WTC11 (cell line): Measurements from ENCODE around the gene SASS6. TPM values are rescaled to one million over a fixed set of nuclear protein-coding genes. Genes with fewer than 3 reads are reported as not detected.

ENCODE experiments used
- ATAC-seq: fragments of 200-7000 bp; cut with Tn5 transposase; 2 replicates; pipeline ENCODE4 v1.10.0; 2021; ENCODE audit warnings: mild to moderate bottlenecking, moderate library complexity
- CTCF ChIA-PET: fragments of 300-600 bp; sonication (Branson Sonifier 250); formaldehyde crosslinking; loops from one replicate; lab custom pipeline; 2021; ENCODE audit warnings: antibody characterized with exemption; lab: Charles Lee
- POLR2A ChIA-PET: fragments of 350-600 bp; sonication (Branson Sonifier 250); formaldehyde crosslinking; loops from one replicate; lab custom pipeline; 2021; ENCODE audit warnings: antibody characterized with exemption; lab: Charles Lee
- DNase-seq: peaks from one replicate; pipeline ENCODE4 v3.0.0; 2021; ENCODE audit warnings: low spot score
- H3K27ac Mint-ChIP-seq: 2 replicates; pipeline ENCODE4 v1.8.0; 2021; ENCODE audit warnings: mixed read lengths
- H3K27me3 Mint-ChIP-seq: 2 replicates; pipeline ENCODE4 v1.8.0; 2021; ENCODE audit warnings: low read depth, mild to moderate bottlenecking, moderate library complexity, mixed read lengths
- H3K36me3 Mint-ChIP-seq: 2 replicates; pipeline ENCODE4 v1.8.0; 2021; ENCODE audit warnings: mixed read lengths
- H3K4me1 Mint-ChIP-seq: 2 replicates; pipeline ENCODE4 v1.8.0; 2022; ENCODE audit warnings: mixed read lengths
- H3K4me3 Mint-ChIP-seq: 2 replicates; pipeline ENCODE4 v1.8.0; 2021; ENCODE audit warnings: mild to moderate bottlenecking, moderate library complexity, mixed read lengths
- H3K9me3 Mint-ChIP-seq: 2 replicates; pipeline ENCODE4 v1.8.0; 2021; ENCODE audit warnings: mixed read lengths
- CBFB ChIP-seq: sonication (generic); formaldehyde crosslinking; IDR thresholded peaks from 2 replicates; pipeline ENCODE4 v1.8.1; 2022; ENCODE audit warnings: mild to moderate bottlenecking, low read depth, missing genetic modification reagents
- CREB1 ChIP-seq: sonication (generic); formaldehyde crosslinking; IDR thresholded peaks from 2 replicates; pipeline ENCODE4 v1.8.0; 2023; ENCODE audit warnings: mild to moderate bottlenecking, missing genetic modification reagents
- FOXJ3 ChIP-seq: sonication (generic); formaldehyde crosslinking; IDR thresholded peaks from 2 replicates; pipeline ENCODE4 v1.9.0; 2021; ENCODE audit warnings: missing genetic modification reagents, mild to moderate bottlenecking, borderline replicate concordance
- GRHL2 ChIP-seq: fragments of 250-450 bp; sonication (Bioruptor Pico); IDR thresholded peaks from 2 replicates; pipeline ENCODE4 v1.8.0; 2022; ENCODE audit warnings: mild to moderate bottlenecking, moderate library complexity; ENCODE audit not compliant: insufficient replicate concordance, severe bottlenecking
- KAT7 ChIP-seq: sonication (generic); formaldehyde crosslinking; IDR thresholded peaks from 2 replicates; pipeline ENCODE4 v1.8.1; 2023; ENCODE audit warnings: missing genetic modification reagents, mild to moderate bottlenecking, borderline replicate concordance
- NFATC4 ChIP-seq: fragments of 250-450 bp; sonication (Bioruptor Pico); IDR thresholded peaks from 2 replicates; pipeline ENCODE4 v1.9.0; 2021; ENCODE audit warnings: mild to moderate bottlenecking
- SMAD3 ChIP-seq: sonication (generic); formaldehyde crosslinking; IDR thresholded peaks from 2 replicates; pipeline ENCODE4 v1.8.0; 2022; ENCODE audit warnings: missing genetic modification reagents, mild to moderate bottlenecking, borderline replicate concordance
- SOX15 ChIP-seq: fragments of 250-450 bp; sonication (Bioruptor Pico); IDR thresholded peaks from 2 replicates; pipeline ENCODE4 v1.9.0; 2021; ENCODE audit warnings: mild to moderate bottlenecking
- ZNF232 ChIP-seq: sonication (generic); formaldehyde crosslinking; IDR thresholded peaks from 2 replicates; pipeline ENCODE4 v1.8.0; 2022; ENCODE audit warnings: mild to moderate bottlenecking, missing genetic modification reagents
- ZNF263 ChIP-seq: sonication (generic); formaldehyde crosslinking; IDR thresholded peaks from 2 replicates; pipeline ENCODE4 v1.8.1; 2022; ENCODE audit warnings: low read depth, mild to moderate bottlenecking, moderate library complexity, missing genetic modification reagents
- ZNF416 ChIP-seq: fragments of 250-450 bp; sonication (Bioruptor Pico); IDR thresholded peaks from 2 replicates; pipeline ENCODE4 v1.9.0; 2021; ENCODE audit warnings: mild to moderate bottlenecking, inconsistent platforms
- ZNF423 ChIP-seq: fragments of 250-450 bp; sonication (Bioruptor Pico); IDR thresholded peaks from 2 replicates; pipeline ENCODE4 v2.1.2; 2022; ENCODE audit warnings: mild to moderate bottlenecking, moderate library complexity
- total RNA-seq: library from RNA; stranded (reverse); gene quantifications from 3 replicates; pipeline ENCODE4 v1.2.3, GENCODE V29; 2021
- TF ChIP-seq, protein P1 (sequence below): sonication (generic); formaldehyde crosslinking; IDR thresholded peaks from 2 replicates; pipeline ENCODE4 v1.8.0; 2023; ENCODE audit warnings: mild to moderate bottlenecking, missing genetic modification reagents
- TF ChIP-seq, protein P2 (sequence below): fragments of 250-450 bp; sonication (Bioruptor Pico); IDR thresholded peaks from 2 replicates; pipeline ENCODE4 v1.8.0; 2021; ENCODE audit warnings: mild to moderate bottlenecking
- TF ChIP-seq, protein P3 (sequence below): sonication (generic); formaldehyde crosslinking; IDR thresholded peaks from 2 replicates; pipeline ENCODE4 v1.8.1; 2023; ENCODE audit warnings: mild to moderate bottlenecking, missing genetic modification reagents
- TF ChIP-seq, protein P4 (sequence below): sonication (generic); formaldehyde crosslinking; conservative IDR thresholded peaks from 2 replicates; pipeline ENCODE4 v1.8.1; 2023; ENCODE audit warnings: mild to moderate bottlenecking, low read depth, missing genetic modification reagents, moderate library complexity
- TF ChIP-seq, protein P5 (sequence below): sonication (generic); formaldehyde crosslinking; IDR thresholded peaks from 2 replicates; pipeline ENCODE4 v1.8.0; 2022; ENCODE audit warnings: missing genetic modification reagents

SASS6 gene
- total RNA-seq, 1 experiment from 2014 or later: 13.6 TPM

DNA sequence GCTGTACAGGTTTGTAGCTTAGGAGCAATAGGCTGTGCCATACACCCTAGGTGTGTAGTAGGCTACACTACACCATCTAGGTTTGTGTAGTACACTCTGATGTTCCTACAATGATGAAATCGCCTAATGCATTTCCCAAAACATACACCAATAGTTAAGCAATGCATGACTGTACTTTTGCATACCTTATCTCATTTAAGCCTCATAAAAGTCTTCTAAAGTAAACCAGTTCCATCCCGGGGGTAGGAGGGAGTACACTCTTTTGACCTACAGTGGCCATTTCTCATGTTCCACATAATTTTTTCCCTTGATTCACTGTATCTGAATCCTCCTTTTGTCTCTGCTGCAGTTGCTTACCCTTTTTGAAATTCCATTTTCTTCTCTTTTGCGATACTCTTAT is 12.4 kb upstream of the SASS6 start:
- H3K9me3 Mint-ChIP-seq: no peaks in the 10 kb centered on the region
- ChIA-PET POLR2A (no interaction called here), CTCF (no interaction called here)
- no peak overlapping the region for H3K27ac Mint-ChIP-seq
- no peak for ATAC-seq
- H3K4me1 Mint-ChIP-seq: peaks cover 11% of the 10 kb centered on the region
- no peak overlapping the region for H3K4me3 Mint-ChIP-seq
- peaks cover 33% of the 10 kb centered on the region for H3K36me3 Mint-ChIP-seq
- no peaks in the 10 kb centered on the region for H3K27me3 Mint-ChIP-seq
- DNase-seq: no peak
- no peak for TF ChIP-seq NFATC4 (CRISPR knock-in tag)
- TF ChIP-seq, protein P1, sequence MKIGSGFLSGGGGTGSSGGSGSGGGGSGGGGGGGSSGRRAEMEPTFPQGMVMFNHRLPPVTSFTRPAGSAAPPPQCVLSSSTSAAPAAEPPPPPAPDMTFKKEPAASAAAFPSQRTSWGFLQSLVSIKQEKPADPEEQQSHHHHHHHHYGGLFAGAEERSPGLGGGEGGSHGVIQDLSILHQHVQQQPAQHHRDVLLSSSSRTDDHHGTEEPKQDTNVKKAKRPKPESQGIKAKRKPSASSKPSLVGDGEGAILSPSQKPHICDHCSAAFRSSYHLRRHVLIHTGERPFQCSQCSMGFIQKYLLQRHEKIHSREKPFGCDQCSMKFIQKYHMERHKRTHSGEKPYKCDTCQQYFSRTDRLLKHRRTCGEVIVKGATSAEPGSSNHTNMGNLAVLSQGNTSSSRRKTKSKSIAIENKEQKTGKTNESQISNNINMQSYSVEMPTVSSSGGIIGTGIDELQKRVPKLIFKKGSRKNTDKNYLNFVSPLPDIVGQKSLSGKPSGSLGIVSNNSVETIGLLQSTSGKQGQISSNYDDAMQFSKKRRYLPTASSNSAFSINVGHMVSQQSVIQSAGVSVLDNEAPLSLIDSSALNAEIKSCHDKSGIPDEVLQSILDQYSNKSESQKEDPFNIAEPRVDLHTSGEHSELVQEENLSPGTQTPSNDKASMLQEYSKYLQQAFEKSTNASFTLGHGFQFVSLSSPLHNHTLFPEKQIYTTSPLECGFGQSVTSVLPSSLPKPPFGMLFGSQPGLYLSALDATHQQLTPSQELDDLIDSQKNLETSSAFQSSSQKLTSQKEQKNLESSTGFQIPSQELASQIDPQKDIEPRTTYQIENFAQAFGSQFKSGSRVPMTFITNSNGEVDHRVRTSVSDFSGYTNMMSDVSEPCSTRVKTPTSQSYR (CRISPR knock-in tag): no peak
- TF ChIP-seq KAT7 (CRISPR knock-in tag): no peak
- no peak for TF ChIP-seq ZNF263 (CRISPR knock-in tag)
- TF ChIP-seq, protein P2, sequence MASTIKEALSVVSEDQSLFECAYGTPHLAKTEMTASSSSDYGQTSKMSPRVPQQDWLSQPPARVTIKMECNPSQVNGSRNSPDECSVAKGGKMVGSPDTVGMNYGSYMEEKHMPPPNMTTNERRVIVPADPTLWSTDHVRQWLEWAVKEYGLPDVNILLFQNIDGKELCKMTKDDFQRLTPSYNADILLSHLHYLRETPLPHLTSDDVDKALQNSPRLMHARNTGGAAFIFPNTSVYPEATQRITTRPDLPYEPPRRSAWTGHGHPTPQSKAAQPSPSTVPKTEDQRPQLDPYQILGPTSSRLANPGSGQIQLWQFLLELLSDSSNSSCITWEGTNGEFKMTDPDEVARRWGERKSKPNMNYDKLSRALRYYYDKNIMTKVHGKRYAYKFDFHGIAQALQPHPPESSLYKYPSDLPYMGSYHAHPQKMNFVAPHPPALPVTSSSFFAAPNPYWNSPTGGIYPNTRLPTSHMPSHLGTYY (CRISPR knock-in tag): no peak
- no peak for TF ChIP-seq CBFB (CRISPR knock-in tag)
- TF ChIP-seq ZNF232 (CRISPR knock-in tag): no peak
- TF ChIP-seq, protein P3, sequence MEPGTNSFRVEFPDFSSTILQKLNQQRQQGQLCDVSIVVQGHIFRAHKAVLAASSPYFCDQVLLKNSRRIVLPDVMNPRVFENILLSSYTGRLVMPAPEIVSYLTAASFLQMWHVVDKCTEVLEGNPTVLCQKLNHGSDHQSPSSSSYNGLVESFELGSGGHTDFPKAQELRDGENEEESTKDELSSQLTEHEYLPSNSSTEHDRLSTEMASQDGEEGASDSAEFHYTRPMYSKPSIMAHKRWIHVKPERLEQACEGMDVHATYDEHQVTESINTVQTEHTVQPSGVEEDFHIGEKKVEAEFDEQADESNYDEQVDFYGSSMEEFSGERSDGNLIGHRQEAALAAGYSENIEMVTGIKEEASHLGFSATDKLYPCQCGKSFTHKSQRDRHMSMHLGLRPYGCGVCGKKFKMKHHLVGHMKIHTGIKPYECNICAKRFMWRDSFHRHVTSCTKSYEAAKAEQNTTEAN (CRISPR knock-in tag): no peak
- TF ChIP-seq ZNF423 (CRISPR knock-in tag): no peak
- TF ChIP-seq SOX15 (CRISPR knock-in tag): no peak
- TF ChIP-seq, protein P4, sequence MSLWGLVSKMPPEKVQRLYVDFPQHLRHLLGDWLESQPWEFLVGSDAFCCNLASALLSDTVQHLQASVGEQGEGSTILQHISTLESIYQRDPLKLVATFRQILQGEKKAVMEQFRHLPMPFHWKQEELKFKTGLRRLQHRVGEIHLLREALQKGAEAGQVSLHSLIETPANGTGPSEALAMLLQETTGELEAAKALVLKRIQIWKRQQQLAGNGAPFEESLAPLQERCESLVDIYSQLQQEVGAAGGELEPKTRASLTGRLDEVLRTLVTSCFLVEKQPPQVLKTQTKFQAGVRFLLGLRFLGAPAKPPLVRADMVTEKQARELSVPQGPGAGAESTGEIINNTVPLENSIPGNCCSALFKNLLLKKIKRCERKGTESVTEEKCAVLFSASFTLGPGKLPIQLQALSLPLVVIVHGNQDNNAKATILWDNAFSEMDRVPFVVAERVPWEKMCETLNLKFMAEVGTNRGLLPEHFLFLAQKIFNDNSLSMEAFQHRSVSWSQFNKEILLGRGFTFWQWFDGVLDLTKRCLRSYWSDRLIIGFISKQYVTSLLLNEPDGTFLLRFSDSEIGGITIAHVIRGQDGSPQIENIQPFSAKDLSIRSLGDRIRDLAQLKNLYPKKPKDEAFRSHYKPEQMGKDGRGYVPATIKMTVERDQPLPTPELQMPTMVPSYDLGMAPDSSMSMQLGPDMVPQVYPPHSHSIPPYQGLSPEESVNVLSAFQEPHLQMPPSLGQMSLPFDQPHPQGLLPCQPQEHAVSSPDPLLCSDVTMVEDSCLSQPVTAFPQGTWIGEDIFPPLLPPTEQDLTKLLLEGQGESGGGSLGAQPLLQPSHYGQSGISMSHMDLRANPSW: no peak
- TF ChIP-seq FOXJ3: no peak
- TF ChIP-seq, protein P5, sequence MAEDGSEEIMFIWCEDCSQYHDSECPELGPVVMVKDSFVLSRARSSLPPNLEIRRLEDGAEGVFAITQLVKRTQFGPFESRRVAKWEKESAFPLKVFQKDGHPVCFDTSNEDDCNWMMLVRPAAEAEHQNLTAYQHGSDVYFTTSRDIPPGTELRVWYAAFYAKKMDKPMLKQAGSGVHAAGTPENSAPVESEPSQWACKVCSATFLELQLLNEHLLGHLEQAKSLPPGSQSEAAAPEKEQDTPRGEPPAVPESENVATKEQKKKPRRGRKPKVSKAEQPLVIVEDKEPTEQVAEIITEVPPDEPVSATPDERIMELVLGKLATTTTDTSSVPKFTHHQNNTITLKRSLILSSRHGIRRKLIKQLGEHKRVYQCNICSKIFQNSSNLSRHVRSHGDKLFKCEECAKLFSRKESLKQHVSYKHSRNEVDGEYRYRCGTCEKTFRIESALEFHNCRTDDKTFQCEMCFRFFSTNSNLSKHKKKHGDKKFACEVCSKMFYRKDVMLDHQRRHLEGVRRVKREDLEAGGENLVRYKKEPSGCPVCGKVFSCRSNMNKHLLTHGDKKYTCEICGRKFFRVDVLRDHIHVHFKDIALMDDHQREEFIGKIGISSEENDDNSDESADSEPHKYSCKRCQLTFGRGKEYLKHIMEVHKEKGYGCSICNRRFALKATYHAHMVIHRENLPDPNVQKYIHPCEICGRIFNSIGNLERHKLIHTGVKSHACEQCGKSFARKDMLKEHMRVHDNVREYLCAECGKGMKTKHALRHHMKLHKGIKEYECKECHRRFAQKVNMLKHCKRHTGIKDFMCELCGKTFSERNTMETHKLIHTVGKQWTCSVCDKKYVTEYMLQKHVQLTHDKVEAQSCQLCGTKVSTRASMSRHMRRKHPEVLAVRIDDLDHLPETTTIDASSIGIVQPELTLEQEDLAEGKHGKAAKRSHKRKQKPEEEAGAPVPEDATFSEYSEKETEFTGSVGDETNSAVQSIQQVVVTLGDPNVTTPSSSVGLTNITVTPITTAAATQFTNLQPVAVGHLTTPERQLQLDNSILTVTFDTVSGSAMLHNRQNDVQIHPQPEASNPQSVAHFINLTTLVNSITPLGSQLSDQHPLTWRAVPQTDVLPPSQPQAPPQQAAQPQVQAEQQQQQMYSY: no peak
- TF ChIP-seq ZNF416 (CRISPR knock-in tag): no peak
- no peak for TF ChIP-seq CREB1
- TF ChIP-seq SMAD3 (CRISPR knock-in tag): no peak
- no peak for TF ChIP-seq GRHL2 (CRISPR knock-in tag)
